H1 (cell line): ENCODE data around the gene TERB1.

ENCODE experiments used
- ASH2L ChIP-seq: fragments of 200-600, 300-600 bp; sonication (generic); IDR thresholded peaks from one replicate; pipeline ENCODE4 v1.7.1; 2017; ENCODE audit warnings: low read length
- CBX5 ChIP-seq: fragments of 300-800, 300-1000 bp; sonication (generic); IDR thresholded peaks from 2 replicates; pipeline ENCODE4 v1.7.1; 2016; ENCODE audit warnings: antibody characterized with exemption, low read length, low read depth
- EP300 ChIP-seq, 2 experiments: IDR thresholded peaks; 1 replicate in 1 of 2; 2 replicates in 1 of 2; pipeline ENCODE4 v1.6.1; 2011 to 2012; ENCODE audit warnings: low read depth in 2 of 2, low read length in 2 of 2, mild to moderate bottlenecking in 2 of 2, borderline replicate concordance in 1 of 2, inconsistent platforms in 1 of 2, moderate library complexity in 1 of 2
- KDM5A ChIP-seq: fragments of 200-600 bp; IDR thresholded peaks from 2 replicates; pipeline ENCODE4 v1.7.1; 2012; ENCODE audit warnings: mild to moderate bottlenecking, low read length, inconsistent platforms, mixed read lengths
- POLR2AphosphoS5 ChIP-seq: IDR thresholded peaks from 2 replicates; pipeline ENCODE4 v1.6.1; 2011; ENCODE audit warnings: low read depth, low read length
- SIN3A ChIP-seq, 2 experiments: IDR thresholded peaks in 1 of 2; conservative IDR thresholded peaks in 1 of 2; 2 replicates each; pipeline ENCODE4 v1.6.1; 2011 to 2012; ENCODE audit warnings: low read length in 2 of 2, improper control_type of control experiment in 1 of 2, low read depth in 1 of 2, mild to moderate bottlenecking in 1 of 2
- SP4 ChIP-seq: IDR thresholded peaks from 2 replicates; pipeline ENCODE4 v1.6.1; 2012; ENCODE audit warnings: low read length, inconsistent platforms
- ZNF274 ChIP-seq: IDR thresholded peaks from 2 replicates; pipeline ENCODE4 v1.7.0; 2012; ENCODE audit warnings: low read length, borderline replicate concordance; ENCODE audit errors: extremely low read depth
- TF ChIP-seq, protein P1 (sequence below), 3 experiments: IDR thresholded peaks; 1 replicate in 2 of 3; 2 replicates in 1 of 3; pipeline versions ENCODE4 v1.5.1 to v1.6.1; 2011; ENCODE audit warnings: low read length in 3 of 3, mild to moderate bottlenecking in 3 of 3, inconsistent platforms in 2 of 3, low read depth in 1 of 3, moderate library complexity in 1 of 3; ENCODE audit not compliant: insufficient read depth in 1 of 3; ENCODE audit errors: control extremely low read depth in 1 of 3
- TF ChIP-seq, protein P2 (sequence below): IDR thresholded peaks from 2 replicates; pipeline ENCODE4 v1.6.1; 2012; ENCODE audit warnings: inconsistent platforms

DNA sequence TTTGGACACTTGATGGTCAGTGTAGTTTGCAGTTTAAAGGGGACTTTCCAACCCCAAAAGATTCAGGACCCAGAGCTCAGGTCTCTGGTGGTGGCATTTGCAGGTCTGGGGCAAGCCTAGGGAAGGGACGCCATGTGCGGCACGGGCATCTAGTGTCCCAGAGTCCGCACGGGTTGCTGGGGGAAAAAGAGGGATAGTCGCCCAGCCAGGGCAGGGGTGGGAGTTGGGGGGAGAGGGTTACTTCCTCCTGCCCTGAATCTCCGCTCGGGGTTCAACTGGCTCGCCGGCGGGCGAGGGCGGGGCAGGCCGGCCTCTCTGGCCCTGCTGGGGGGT lies 42.6 kb upstream of the TERB1 start:
- no peak for TF ChIP-seq CBX5
- no peak for TF ChIP-seq POLR2AphosphoS5
- no peak for TF ChIP-seq KDM5A
- TF ChIP-seq, protein P1, sequence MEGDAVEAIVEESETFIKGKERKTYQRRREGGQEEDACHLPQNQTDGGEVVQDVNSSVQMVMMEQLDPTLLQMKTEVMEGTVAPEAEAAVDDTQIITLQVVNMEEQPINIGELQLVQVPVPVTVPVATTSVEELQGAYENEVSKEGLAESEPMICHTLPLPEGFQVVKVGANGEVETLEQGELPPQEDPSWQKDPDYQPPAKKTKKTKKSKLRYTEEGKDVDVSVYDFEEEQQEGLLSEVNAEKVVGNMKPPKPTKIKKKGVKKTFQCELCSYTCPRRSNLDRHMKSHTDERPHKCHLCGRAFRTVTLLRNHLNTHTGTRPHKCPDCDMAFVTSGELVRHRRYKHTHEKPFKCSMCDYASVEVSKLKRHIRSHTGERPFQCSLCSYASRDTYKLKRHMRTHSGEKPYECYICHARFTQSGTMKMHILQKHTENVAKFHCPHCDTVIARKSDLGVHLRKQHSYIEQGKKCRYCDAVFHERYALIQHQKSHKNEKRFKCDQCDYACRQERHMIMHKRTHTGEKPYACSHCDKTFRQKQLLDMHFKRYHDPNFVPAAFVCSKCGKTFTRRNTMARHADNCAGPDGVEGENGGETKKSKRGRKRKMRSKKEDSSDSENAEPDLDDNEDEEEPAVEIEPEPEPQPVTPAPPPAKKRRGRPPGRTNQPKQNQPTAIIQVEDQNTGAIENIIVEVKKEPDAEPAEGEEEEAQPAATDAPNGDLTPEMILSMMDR (IDR thresholded peaks at IDR 0.05; ENCODE audit: control extremely low read depth in 1 of 3, insufficient read depth in 1 of 3, low read depth in 1 of 3, low read length in 3 of 3), result no peak
- TF ChIP-seq, protein P2, sequence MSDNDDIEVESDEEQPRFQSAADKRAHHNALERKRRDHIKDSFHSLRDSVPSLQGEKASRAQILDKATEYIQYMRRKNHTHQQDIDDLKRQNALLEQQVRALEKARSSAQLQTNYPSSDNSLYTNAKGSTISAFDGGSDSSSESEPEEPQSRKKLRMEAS, result no peak; the same call in 1 of the 2 replicates
- TF ChIP-seq SIN3A (conservative IDR thresholded peaks at IDR 0.05 in 1 of 2, IDR thresholded peaks at IDR 0.05 in 1 of 2; ENCODE audit: low read depth in 1 of 2, low read length in 2 of 2), result no peak
- TF ChIP-seq ZNF274, result no peak
- TF ChIP-seq EP300 (IDR thresholded peaks at IDR 0.05; ENCODE audit: borderline replicate concordance in 1 of 2, low read depth in 2 of 2, low read length in 2 of 2), result no peak
- no peak for TF ChIP-seq SP4
- no peak for TF ChIP-seq ASH2L
